Measurements from ENCODE around the gene DNASE1.

The DNASE1 gene

GRCh38 chr16:3677994-3678393 lies 23.5 kb downstream of the DNASE1 start:
- H3K9me3 ChIP-seq (replicated peaks; ENCODE audit: insufficient read depth, low read length): no peaks in the 10 kb centered on the region
- H3K4me2 ChIP-seq (ENCODE audit: low read depth, low read length): no peak overlapping the region
- H3K27ac ChIP-seq (ENCODE audit: low read length): no peak overlapping the region
- no peak for DNase-seq
- no peaks in the 10 kb centered on the region for H4K20me1 ChIP-seq (ENCODE audit: insufficient read depth, low read length)
- H3K9me2 ChIP-seq (replicated peaks; ENCODE audit: insufficient read depth, low read length): no peaks in the 10 kb centered on the region
- H3K4me1 ChIP-seq (ENCODE audit: low read length): no peaks in the 10 kb centered on the region
- no peaks in the 10 kb centered on the region; the same call in 1 of the 2 replicates for H3K79me2 ChIP-seq (ENCODE audit: low read length)
- TF ChIP-seq EZH2 (optimal IDR thresholded peaks at IDR 0.05; ENCODE audit: low read depth, low read length) (no peak), EZH2phosphoT487 (IDR thresholded peaks at IDR 0.05; ENCODE audit: low read length) (no peak), CTCF (IDR thresholded peaks at IDR 0.05; ENCODE audit: low read length) (no peak)
- H3K9ac ChIP-seq (ENCODE audit: low read length): no peak overlapping the region
- H3K4me3 ChIP-seq (ENCODE audit: low read length): no peak overlapping the region
- H2AFZ ChIP-seq (ENCODE audit: low read length): no peak overlapping the region
- H3F3A ChIP-seq (ENCODE audit: insufficient read depth, low read length): no peaks in the 10 kb centered on the region
- peaks cover 5% of the 10 kb centered on the region for H3K36me3 ChIP-seq (replicated peaks; ENCODE audit: insufficient read depth, low read length)
- H3K27me3 ChIP-seq (replicated peaks; ENCODE audit: insufficient read depth, low read length): no peaks in the 10 kb centered on the region

GRCh38 chr16:3681206-3681605 lies 26.7 kb downstream of the DNASE1 start:
- Histone ChIP-seq H3K4me1 (ENCODE audit: low read length) (no peaks in the 10 kb centered on the region), H3K79me2 (ENCODE audit: low read length) (no peaks in the 10 kb centered on the region; the same call in 1 of the 2 replicates), H3K27me3 (replicated peaks; ENCODE audit: insufficient read depth, low read length) (no peaks in the 10 kb centered on the region), H3F3A (ENCODE audit: insufficient read depth, low read length) (no peaks in the 10 kb centered on the region), H3K36me3 (replicated peaks; ENCODE audit: insufficient read depth, low read length) (peaks cover 8% of the 10 kb centered on the region; the same call in 1 of the 2 replicates), H3K4me2 (ENCODE audit: low read depth, low read length) (no peak overlapping the region), H3K4me3 (ENCODE audit: low read length) (no peak overlapping the region), H4K20me1 (ENCODE audit: insufficient read depth, low read length) (no peaks in the 10 kb centered on the region), H3K9me3 (replicated peaks; ENCODE audit: insufficient read depth, low read length) (no peaks in the 10 kb centered on the region), H3K9ac (ENCODE audit: low read length) (no peak overlapping the region), H3K27ac (ENCODE audit: low read length) (no peak overlapping the region), H3K9me2 (replicated peaks; ENCODE audit: insufficient read depth, low read length) (no peaks in the 10 kb centered on the region), H2AFZ (ENCODE audit: low read length) (no peak overlapping the region)
- TF ChIP-seq EZH2 (optimal IDR thresholded peaks at IDR 0.05; ENCODE audit: low read depth, low read length): no peak
- TF ChIP-seq EZH2phosphoT487 (IDR thresholded peaks at IDR 0.05; ENCODE audit: low read length): no peak
- no peak for TF ChIP-seq CTCF (IDR thresholded peaks at IDR 0.05; ENCODE audit: low read length)
- DNase-seq: no peak

GRCh38 chr16:3687021-3687420 lies 32.5 kb downstream of the DNASE1 start:
- Histone ChIP-seq H3K9me3 (replicated peaks; ENCODE audit: insufficient read depth, low read length) (no peaks in the 10 kb centered on the region), H3K36me3 (replicated peaks; ENCODE audit: insufficient read depth, low read length) (peaks cover 3% of the 10 kb centered on the region; the same call in 1 of the 2 replicates), H3K4me2 (ENCODE audit: low read depth, low read length) (no peak overlapping the region), H4K20me1 (ENCODE audit: insufficient read depth, low read length) (no peaks in the 10 kb centered on the region), H3K27me3 (replicated peaks; ENCODE audit: insufficient read depth, low read length) (no peaks in the 10 kb centered on the region), H3K4me3 (ENCODE audit: low read length) (no peak overlapping the region), H3K9me2 (replicated peaks; ENCODE audit: insufficient read depth, low read length) (no peaks in the 10 kb centered on the region), H3K9ac (ENCODE audit: low read length) (no peak overlapping the region), H3K79me2 (ENCODE audit: low read length) (0 out of 2 replicates have a peak, but pooled peaks cover 5% of the 10 kb centered on the region), H3F3A (ENCODE audit: insufficient read depth, low read length) (no peaks in the 10 kb centered on the region), H3K4me1 (ENCODE audit: low read length) (no peaks in the 10 kb centered on the region), H2AFZ (ENCODE audit: low read length) (no peak overlapping the region), H3K27ac (ENCODE audit: low read length) (no peak overlapping the region)
- DNase-seq: no peak
- no peak for TF ChIP-seq CTCF (IDR thresholded peaks at IDR 0.05; ENCODE audit: low read length)
